ENCODE measurements around the gene CCDC63. TPM values are rescaled to one million over a fixed set of nuclear protein-coding genes. Genes with fewer than 3 reads are reported as not detected.

CCDC63 gene
- total and polyA plus RNA-seq, 2 of the 13 experiments (the other 11 are each of a cell fraction or from before 2014, with no cell fraction given) = not detected

DNA sequence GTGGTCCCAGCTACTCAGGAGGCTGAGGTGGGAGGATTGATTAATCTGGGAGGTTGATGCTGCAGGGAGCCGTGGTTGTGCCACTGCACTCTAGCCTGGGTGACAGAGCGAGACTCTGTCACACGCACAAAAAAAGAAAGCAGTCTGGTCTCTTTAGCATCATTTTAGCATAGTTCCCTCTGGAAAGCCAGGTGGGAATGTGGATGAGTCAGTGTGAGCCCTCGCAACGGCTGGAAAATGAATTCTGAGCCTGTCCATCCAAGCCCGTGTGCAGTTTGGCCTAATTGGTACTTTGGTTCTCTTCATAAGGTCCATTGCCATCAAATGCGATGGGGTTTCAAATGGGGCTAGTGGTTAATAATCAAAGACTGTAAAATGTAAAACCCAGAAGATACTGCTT lies 71.2 kb downstream of the CCDC63 start:
- FAIRE-seq (no peak), ATAC-seq (no peak)

DNA sequence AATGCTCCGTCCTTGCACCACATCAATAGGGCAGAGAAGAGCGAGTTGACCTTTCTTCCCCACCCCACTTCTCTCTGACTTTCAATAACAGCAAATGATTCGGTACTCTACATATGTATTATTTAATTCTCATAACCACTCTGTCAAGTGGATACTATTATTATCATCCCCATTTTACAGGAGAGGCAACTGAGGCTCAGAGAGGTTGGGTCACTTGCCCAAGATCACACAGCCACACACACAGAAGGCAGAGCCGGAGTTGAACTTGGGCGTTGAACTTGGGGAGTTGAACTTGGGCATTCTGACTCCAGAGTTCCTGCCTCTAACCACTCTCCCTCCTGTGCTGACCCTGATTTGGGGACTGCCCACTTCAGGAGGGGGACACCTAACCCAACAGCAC lies 72.9 kb downstream of the CCDC63 start:
- Histone ChIP-seq H3K27me3 (ENCODE audit: control insufficient read depth in 1 of 2, insufficient read depth in 2 of 2, low read length in 2 of 2) (peaks cover 1 to 50% of the 10 kb centered on the region in 2 experiments; a peak in 4 of 5 replicates), H2AFZ (ENCODE audit: low read length) (no peak overlapping the region), H3K36me3 (replicated peaks in 1 of 2; ENCODE audit: control insufficient read depth in 1 of 2, insufficient read depth in 2 of 2, low read length in 2 of 2) (no peaks in the 10 kb centered on the region), H3K4me1 (ENCODE audit: insufficient read depth, low read length) (no peaks in the 10 kb centered on the region), H3K4me2 (ENCODE audit: low read depth, low read length) (no peak overlapping the region), H3K9me3 (ENCODE audit: low read length) (no peaks in the 10 kb centered on the region), H3K27ac (ENCODE audit: extremely low read length, insufficient read depth, low read length) (no peak overlapping the region), H4K20me1 (ENCODE audit: insufficient read depth, low read length) (no peaks in the 10 kb centered on the region), H3K4me3 (replicated peaks in 1 of 3; ENCODE audit: insufficient read depth in 1 of 3, low read depth in 2 of 3, low read length in 3 of 3) (no peak overlapping the region), H3K9ac (ENCODE audit: insufficient read depth, low read depth, low read length) (no peak overlapping the region), H3K79me2 (ENCODE audit: insufficient read depth, low read length) (no peaks in the 10 kb centered on the region)
- TF ChIP-seq MTF2 (CRISPR knock-in tag; IDR thresholded peaks at IDR 0.05; ENCODE audit: borderline replicate concordance) = no peak
- no peak for TF ChIP-seq NFE2L2 (IDR thresholded peaks at IDR 0.05; ENCODE audit: low read length)
- TF ChIP-seq ZNF768 (CRISPR knock-in tag; IDR thresholded peaks at IDR 0.05) = peak; percentile 75; the same call in 1 of the 2 replicates
- ATAC-seq = no peak
- in situ Hi-C loops (cut with HindIII; ENCODE audit: extremely low pct_ligation_motif_present, low pct_unique_long_range_greater_than_20kb) = no loop called here
- no peak for DNase-seq (ENCODE audit: low spot score)
- CTCF ChIA-PET (ENCODE audit: low intra/inter-chr PET ratio, low total read pairs) = no interaction called here
- intact Hi-C loops (cut with micrococcal nuclease; ENCODE audit: unreplicated experiment) = no loop called here
- WGBS (ENCODE audit: low lambda C conversion rate) = 4% methylated on average over 3 of the region's 5 CpGs
- no TSS peak for BruUV-seq (replicated peaks)
- FAIRE-seq = no peak
- POLR2A ChIA-PET = no interaction called here

More for the DNA sequence above, 71.2 kb downstream of the CCDC63 start:
- H3K36me3 ChIP-seq (replicated peaks in 1 of 2; ENCODE audit: control insufficient read depth in 1 of 2, insufficient read depth in 2 of 2, low read length in 2 of 2) = no peaks in the 10 kb centered on the region
- peaks cover 0 to 44% of the 10 kb centered on the region in 2 experiments; a peak in 4 of 5 replicates for H3K27me3 ChIP-seq (ENCODE audit: control insufficient read depth in 1 of 2, insufficient read depth in 2 of 2, low read length in 2 of 2)
- no peak for DNase-seq (ENCODE audit: low spot score)
- CTCF ChIA-PET (ENCODE audit: low intra/inter-chr PET ratio, low total read pairs) = no interaction called here
- H3K27ac ChIP-seq (ENCODE audit: extremely low read length, insufficient read depth, low read length) = no peak overlapping the region
- no peaks in the 10 kb centered on the region for H4K20me1 ChIP-seq (ENCODE audit: insufficient read depth, low read length)
- 6% methylated on average over 6 of the region's 7 CpGs for WGBS (ENCODE audit: low lambda C conversion rate)
- H3K79me2 ChIP-seq (ENCODE audit: insufficient read depth, low read length) = no peaks in the 10 kb centered on the region
- BruUV-seq (replicated peaks) = no TSS peak
- no peak overlapping the region for H3K9ac ChIP-seq (ENCODE audit: insufficient read depth, low read depth, low read length)
- POLR2A ChIA-PET = no interaction called here
- in situ Hi-C loops (cut with HindIII; ENCODE audit: extremely low pct_ligation_motif_present, low pct_unique_long_range_greater_than_20kb) (no loop called here), intact Hi-C loops (cut with micrococcal nuclease; ENCODE audit: unreplicated experiment) (no loop called here)
- H3K4me2 ChIP-seq (ENCODE audit: low read depth, low read length) = no peak overlapping the region
- no peaks in the 10 kb centered on the region for H3K9me3 ChIP-seq (ENCODE audit: low read length)
- no peak overlapping the region for H2AFZ ChIP-seq (ENCODE audit: low read length)
- no peak for TF ChIP-seq ZMAT3 (CRISPR knock-in tag; conservative IDR thresholded peaks at IDR 0.05)
- no peak for TF ChIP-seq ZSCAN21 (CRISPR knock-in tag; IDR thresholded peaks at IDR 0.05; ENCODE audit: borderline replicate concordance)
- TF ChIP-seq, protein P1, sequence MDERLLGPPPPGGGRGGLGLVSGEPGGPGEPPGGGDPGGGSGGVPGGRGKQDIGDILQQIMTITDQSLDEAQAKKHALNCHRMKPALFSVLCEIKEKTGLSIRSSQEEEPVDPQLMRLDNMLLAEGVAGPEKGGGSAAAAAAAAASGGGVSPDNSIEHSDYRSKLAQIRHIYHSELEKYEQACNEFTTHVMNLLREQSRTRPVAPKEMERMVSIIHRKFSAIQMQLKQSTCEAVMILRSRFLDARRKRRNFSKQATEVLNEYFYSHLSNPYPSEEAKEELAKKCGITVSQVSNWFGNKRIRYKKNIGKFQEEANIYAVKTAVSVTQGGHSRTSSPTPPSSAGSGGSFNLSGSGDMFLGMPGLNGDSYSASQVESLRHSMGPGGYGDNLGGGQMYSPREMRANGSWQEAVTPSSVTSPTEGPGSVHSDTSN (CRISPR knock-in tag; IDR thresholded peaks at IDR 0.05) = no peak
- no peak for TF ChIP-seq TBL1XR1 (IDR thresholded peaks at IDR 0.05; ENCODE audit: borderline replicate concordance, low read length, partially characterized antibody)
- TF ChIP-seq ZNF550 (CRISPR knock-in tag; IDR thresholded peaks at IDR 0.05; ENCODE audit: borderline replicate concordance) = no peak
- TF ChIP-seq ZNF607 (CRISPR knock-in tag; IDR thresholded peaks at IDR 0.05; ENCODE audit: borderline replicate concordance) = no peak
- no peak for TF ChIP-seq ELF1 (CRISPR knock-in tag; IDR thresholded peaks at IDR 0.05)
- TF ChIP-seq SP2 (CRISPR knock-in tag; IDR thresholded peaks at IDR 0.05) = no peak
- TF ChIP-seq NFRKB (IDR thresholded peaks at IDR 0.05) = no peak
- no peak for TF ChIP-seq ZNF501 (CRISPR knock-in tag; IDR thresholded peaks at IDR 0.05)
- no peak for TF ChIP-seq MTA1 (CRISPR knock-in tag; IDR thresholded peaks at IDR 0.05; ENCODE audit: borderline replicate concordance)
- H3K4me3 ChIP-seq (replicated peaks in 1 of 3; ENCODE audit: insufficient read depth in 1 of 3, low read depth in 2 of 3, low read length in 3 of 3) = no peak overlapping the region
- no peaks in the 10 kb centered on the region for H3K4me1 ChIP-seq (ENCODE audit: insufficient read depth, low read length)

All from HepG2 (cell line).